ENCODE results near the gene TNFRSF12A.
A peak's percentile ranks its signal among the peaks of the same experiment; 100 is the strongest.

Gene TNFRSF12A

DNA sequence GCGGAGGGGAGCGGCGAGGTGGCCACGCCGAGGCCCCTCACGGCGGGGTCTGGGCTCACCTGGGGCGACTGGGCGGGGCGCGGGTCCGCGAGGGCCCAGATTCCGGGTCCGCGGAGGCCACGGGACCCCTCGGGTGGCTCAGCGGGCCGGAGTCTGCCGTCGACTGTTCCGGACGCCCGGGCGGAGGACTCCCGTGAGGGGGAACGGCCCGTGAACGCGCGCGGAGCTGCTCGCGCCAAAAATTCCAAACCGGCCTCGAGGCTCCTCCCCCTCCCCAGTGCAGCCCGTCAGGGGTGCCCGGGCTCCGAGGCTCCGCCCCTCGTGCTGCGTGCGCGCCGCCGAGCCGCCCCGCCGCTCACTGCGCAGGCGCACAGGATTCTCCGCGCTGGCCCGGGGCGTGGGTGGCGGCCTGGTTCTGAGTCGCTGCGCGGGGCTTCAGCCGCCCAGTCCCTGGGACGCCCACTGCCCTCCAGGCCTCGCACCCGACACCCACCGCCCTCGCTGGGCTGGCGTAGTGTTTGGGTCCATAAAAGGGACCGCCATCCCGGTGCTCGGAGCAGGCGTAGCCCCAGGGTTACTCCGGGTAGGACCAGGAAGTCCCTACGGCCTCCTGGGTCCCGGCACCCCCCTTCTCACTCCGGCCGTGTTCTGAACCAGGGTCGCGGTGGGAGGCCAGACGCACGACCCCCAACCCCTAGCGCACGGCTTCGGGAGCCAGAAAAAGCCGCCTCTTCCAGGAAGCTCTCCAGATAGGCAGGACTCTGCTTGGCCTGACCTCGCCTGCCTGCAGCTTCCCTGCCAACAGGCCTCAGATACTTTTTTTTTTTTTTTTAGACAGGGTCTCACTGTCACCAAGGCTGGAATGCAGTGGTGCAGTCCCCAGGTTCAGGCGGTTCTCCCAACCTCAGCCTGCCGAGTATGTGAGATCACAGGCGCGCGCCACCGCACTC lies 39.7 kb upstream of the TNFRSF12A start, which contains the start of gene PKMYT1:
PKMYT1 (minus strand) TSS at position 220 of the 950 bp plus-strand sequence. CDS start 789 bp downstream, outside the sequence.
- no peak for TF ChIP-seq CTCF (IDR thresholded peaks at IDR 0.05; ENCODE audit: insufficient read depth, low read depth, low read length, missing control alignments)
- DNase-seq (ENCODE audit: low read depth), result peak; percentile 84
- H3K4me3 ChIP-seq (ENCODE audit: low read length), result peak within 1 kb of the TSS; percentile 77

DNA sequence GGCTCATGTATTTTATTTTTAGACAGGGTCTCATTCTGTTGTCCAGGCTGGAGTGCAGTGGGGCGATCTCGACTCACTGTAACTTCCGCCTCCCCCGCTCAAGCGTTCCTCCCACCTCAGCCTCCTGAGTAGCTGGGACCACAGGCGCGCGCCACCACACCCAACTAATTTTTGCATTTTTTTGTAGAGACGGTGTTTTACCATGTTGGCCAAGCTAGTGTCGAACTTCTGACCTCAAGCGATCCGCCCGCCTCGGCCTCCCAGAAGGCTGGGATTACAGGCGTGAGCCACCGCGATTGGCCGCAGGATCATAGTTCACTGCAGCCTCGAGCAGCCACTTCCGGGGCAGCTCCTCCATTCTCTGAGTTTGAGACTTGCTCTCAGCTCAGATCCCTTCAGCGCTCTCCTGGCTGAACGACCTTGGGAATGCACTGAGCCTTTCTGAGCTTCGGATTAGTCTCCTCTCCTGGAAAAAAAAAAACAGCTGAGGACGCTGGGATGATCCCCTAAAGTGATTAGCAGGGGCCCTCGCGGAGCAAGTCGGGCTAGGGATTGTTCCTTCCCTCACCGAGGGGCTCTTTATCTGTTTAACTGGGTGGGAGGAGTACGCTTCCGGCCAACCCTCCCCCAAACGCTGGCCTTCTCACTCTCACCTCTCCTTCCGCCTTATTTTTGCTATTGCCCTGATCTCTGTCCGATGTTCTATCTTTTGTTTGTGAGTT lies 38.8 kb upstream of the TNFRSF12A start:
- no peak for TF ChIP-seq CTCF (IDR thresholded peaks at IDR 0.05; ENCODE audit: insufficient read depth, low read depth, low read length, missing control alignments)
- H3K4me3 ChIP-seq (ENCODE audit: low read length), result peak overlapping the region; percentile 77
- no peak for DNase-seq (ENCODE audit: low read depth)

GRCh38 chr16:2981899-2982250 lies 38.3 kb upstream of the TNFRSF12A start:
- DNase-seq (ENCODE audit: low read depth), result no peak
- TF ChIP-seq CTCF (IDR thresholded peaks at IDR 0.05; ENCODE audit: insufficient read depth, low read depth, low read length, missing control alignments), result no peak
- H3K4me3 ChIP-seq (ENCODE audit: low read length), result no peak overlapping the region

- DNase-seq (ENCODE audit: low read depth), result no peak
- no peak overlapping the region for H3K4me3 ChIP-seq (ENCODE audit: low read length)
- TF ChIP-seq CTCF (IDR thresholded peaks at IDR 0.05; ENCODE audit: insufficient read depth, low read depth, low read length, missing control alignments), result no peak
Measured at GRCh38 chr16:2982402-2982801, 37.8 kb upstream of the TNFRSF12A start.

DNA sequence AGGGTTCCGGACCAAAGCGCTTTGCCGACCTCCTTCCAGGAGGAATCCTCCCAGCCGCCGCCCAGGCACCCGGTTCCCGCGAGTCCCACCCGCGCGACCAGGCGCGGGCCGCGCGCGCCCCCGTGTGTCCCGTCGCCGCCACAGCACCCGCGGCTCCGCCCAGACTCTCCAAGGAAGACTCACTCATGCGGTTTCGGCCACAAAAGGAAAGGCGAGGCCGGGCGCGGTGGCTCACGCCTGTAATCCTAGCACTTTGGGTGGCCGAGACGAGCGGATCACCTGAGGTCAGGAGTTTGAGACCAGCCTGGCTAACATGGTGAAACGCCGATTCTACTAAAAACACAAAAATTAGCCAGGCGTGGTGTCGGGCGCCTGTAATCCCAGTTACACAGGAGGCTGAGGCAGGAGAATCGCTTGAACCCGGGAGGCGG lies 36.4 kb upstream of the TNFRSF12A start:
- peak; percentile 37 for TF ChIP-seq CTCF (IDR thresholded peaks at IDR 0.05; ENCODE audit: insufficient read depth, low read depth, low read length, missing control alignments)

GRCh38 chr16:2985462-2985861 lies 34.7 kb upstream of the TNFRSF12A start:
- no peak for TF ChIP-seq CTCF (IDR thresholded peaks at IDR 0.05; ENCODE audit: insufficient read depth, low read depth, low read length, missing control alignments)
- no peak for DNase-seq (ENCODE audit: low read depth)
- H3K4me3 ChIP-seq (ENCODE audit: low read length), result no peak overlapping the region

More for the DNA sequence above, 36.4 kb upstream of the TNFRSF12A start:
- DNase-seq (ENCODE audit: low read depth), result peak; percentile 84
- H3K4me3 ChIP-seq (ENCODE audit: low read length), result peak overlapping the region; percentile 29

Data from epithelial cell of esophagus (primary cell).